NCI-H2196 (cell line): ENCODE results near the gene SLC52A3.
"Not testable (repeated sequence)": the region's sequence is repeated elsewhere in the genome, so short reads cannot be mapped to it uniquely, and the experiment has no call there.

ENCODE experiments used
- DNase-seq: peaks from one replicate; lab custom pipeline; 2025; ENCODE audit not compliant: unreplicated experiment; lab: John Stamatoyannopoulos, UW

Gene SLC52A3

DNA sequence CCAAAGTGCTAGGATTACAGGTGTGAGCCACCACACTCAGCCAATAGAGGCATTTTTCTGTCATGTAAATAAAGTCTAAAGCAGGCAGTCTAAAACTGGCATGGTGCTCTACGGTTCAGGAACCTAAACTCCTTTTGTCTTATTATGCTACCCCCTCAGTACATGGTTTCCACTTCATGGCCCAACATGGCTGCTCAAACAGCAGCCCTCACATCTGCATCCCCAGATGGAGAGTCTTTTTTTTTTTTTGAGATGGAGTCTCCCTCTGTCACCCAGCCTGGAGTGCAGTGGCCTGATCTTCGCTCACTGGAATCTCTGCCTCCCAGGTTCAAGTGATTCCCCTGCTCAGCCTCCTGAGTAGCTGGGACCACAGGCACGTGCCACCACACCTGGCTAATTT, 38.3 kb downstream of the SLC52A3 start:
- DNase-seq, result no peak

GRCh38 chr20:728256-728944, 39.9 kb downstream of the SLC52A3 start:
- DNase-seq, result peak; percentile 69

- no peak for DNase-seq
These were observed 42.1 kb downstream of the SLC52A3 start for GRCh38 chr20:726160-726559.

GRCh38 chr20:725491-725890, 42.8 kb downstream of the SLC52A3 start:
- DNase-seq, result no peak

GRCh38 chr20:724797-725196, 43.5 kb downstream of the SLC52A3 start:
- not testable (repeated sequence) for DNase-seq

DNA sequence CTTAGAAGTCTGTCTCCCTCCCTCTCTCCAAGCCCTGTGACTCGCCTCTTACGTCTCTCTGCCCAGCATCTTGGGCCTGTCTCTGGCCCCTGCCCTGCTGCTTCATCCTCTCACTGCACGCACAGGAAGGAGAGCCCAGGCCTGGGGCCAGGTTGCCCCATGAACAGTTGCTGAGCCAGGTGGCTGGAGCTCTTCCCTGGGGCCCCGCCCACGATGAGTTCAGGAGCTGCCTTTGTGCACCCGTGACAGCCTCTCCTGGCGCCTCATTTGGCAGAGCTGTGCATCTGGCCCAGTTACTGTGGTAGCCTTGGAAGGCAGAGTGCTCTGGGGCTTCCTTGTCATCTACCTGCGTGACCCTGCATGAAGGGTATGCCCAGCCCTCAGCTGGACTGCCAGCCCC, 44.5 kb downstream of the SLC52A3 start:
- peak; percentile 86 for DNase-seq

GRCh38 chr20:722822-723644, 45.3 kb downstream of the SLC52A3 start:
- DNase-seq, result no peak

DNA sequence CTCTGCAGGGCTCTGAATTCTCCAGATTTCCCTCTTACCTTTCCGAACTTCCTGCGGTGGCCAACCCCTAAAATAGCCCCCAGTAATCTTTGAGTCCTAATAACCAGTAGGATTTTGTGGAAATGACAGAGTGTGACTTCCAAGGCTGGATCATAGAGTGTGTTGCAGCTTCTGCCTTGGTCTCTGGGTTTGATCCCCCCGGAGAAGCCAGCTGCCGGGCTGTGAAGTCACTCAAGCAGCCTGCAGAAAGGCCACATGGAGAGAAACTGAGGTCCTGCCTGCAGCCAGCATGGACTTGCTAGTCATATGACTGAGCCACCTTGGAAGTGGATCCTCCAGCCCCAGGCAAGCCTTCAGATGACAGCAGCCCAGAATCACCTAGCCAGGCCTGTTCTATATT, 46.4 kb downstream of the SLC52A3 start:
- no peak for DNase-seq

DNA sequence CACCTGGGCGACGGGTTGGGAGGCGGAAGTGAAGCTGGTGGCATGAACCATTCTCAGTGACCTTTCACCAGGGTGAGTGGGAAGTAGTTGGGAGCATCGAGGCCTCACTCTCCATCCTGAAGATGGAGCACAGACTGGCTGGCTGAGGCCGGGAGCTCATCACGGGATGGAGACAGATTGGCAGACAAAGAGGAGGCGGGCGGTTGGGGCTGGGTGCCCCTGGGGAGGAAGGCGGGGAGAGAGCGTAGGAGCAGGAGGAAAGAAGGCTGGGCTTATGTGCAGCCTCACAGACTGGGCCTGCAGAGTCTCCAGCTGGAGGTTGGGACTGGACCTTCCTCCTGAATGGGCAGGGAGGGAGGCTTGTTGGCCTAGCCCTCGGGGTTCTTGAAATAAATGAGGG, 48.5 kb downstream of the SLC52A3 start:
- DNase-seq, result no peak

- no peak for DNase-seq
These were observed 49.2 kb downstream of the SLC52A3 start for GRCh38 chr20:719068-719467.

DNA sequence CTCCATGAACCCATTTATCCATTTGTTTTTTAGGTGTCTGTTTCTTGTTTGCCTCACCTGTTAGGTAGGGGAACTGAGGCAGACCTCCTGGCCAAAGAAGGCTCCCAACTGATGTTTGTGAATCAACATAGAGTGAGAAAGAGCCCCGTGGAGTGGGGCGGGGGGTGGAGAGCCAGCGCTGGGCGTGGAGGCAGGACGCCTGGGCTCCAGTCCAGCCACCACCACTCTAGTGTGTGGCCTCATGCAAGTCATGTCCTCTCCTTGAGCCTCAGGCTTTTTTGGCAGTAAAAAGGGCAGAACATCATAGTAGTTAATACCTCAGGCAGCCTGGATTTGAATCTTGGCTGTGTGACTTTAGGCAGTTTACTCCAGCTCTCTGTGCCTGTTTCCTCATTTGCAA, 50.5 kb downstream of the SLC52A3 start:
- no peak for DNase-seq

- DNase-seq, result no peak
These were observed 51.0 kb downstream of the SLC52A3 start for GRCh38 chr20:717271-717670.

- no peak for DNase-seq
These were observed 53.8 kb downstream of the SLC52A3 start for GRCh38 chr20:714453-714852.

GRCh38 chr20:711576-711975, 56.7 kb downstream of the SLC52A3 start:
- DNase-seq, result no peak

GRCh38 chr20:710780-711450, 57.4 kb downstream of the SLC52A3 start:
- DNase-seq, result no peak
